Stimulated activated naive CD8-positive, alpha-beta T cell treated with anti-CD3 and anti-CD28 coated beads, Interleukin-15, Interleukin-2, amounts not matched to agents 100 ng/mL and 50 ng/mL, for 24 hours (primary cell): ENCODE results near the gene CTSC.

Source experiments
- H3K27ac Mint-ChIP-seq: one replicate; pipeline ENCODE4 v1.8.0; 2021; ENCODE audit warnings: mild to moderate bottlenecking, mixed read lengths
- H3K27me3 Mint-ChIP-seq: one replicate; pipeline ENCODE4 v1.8.0; 2021; ENCODE audit warnings: mixed read lengths
- H3K36me3 Mint-ChIP-seq: one replicate; pipeline ENCODE4 v1.8.0; 2021; ENCODE audit warnings: low read depth, mixed read lengths
- H3K4me1 Mint-ChIP-seq: one replicate; pipeline ENCODE4 v1.8.0; 2021; ENCODE audit warnings: low read depth, mixed read lengths
- H3K4me3 Mint-ChIP-seq: one replicate; pipeline ENCODE4 v1.8.0; 2021; ENCODE audit warnings: mild to moderate bottlenecking, mixed read lengths
- H3K9me3 Mint-ChIP-seq: one replicate; pipeline ENCODE4 v1.8.0; 2021; ENCODE audit warnings: mixed read lengths

The CTSC gene

GRCh38 chr11:88295028-88295427 is 42.5 kb downstream of the CTSC start:
- no peak overlapping the region for H3K4me3 Mint-ChIP-seq
- no peaks in the 10 kb centered on the region for H3K27me3 Mint-ChIP-seq
- no peak overlapping the region for H3K27ac Mint-ChIP-seq
- H3K9me3 Mint-ChIP-seq: no peaks in the 10 kb centered on the region
- peaks cover 93% of the 10 kb centered on the region for H3K36me3 Mint-ChIP-seq
- peaks cover 7% of the 10 kb centered on the region for H3K4me1 Mint-ChIP-seq

- Mint-ChIP-seq H3K27ac (no peak overlapping the region), H3K36me3 (peaks cover 91% of the 10 kb centered on the region), H3K4me3 (no peak overlapping the region), H3K4me1 (peaks cover 7% of the 10 kb centered on the region), H3K27me3 (no peaks in the 10 kb centered on the region), H3K9me3 (no peaks in the 10 kb centered on the region)
Observed at GRCh38 chr11:88293931-88294330, 43.6 kb downstream of the CTSC start.

DNA sequence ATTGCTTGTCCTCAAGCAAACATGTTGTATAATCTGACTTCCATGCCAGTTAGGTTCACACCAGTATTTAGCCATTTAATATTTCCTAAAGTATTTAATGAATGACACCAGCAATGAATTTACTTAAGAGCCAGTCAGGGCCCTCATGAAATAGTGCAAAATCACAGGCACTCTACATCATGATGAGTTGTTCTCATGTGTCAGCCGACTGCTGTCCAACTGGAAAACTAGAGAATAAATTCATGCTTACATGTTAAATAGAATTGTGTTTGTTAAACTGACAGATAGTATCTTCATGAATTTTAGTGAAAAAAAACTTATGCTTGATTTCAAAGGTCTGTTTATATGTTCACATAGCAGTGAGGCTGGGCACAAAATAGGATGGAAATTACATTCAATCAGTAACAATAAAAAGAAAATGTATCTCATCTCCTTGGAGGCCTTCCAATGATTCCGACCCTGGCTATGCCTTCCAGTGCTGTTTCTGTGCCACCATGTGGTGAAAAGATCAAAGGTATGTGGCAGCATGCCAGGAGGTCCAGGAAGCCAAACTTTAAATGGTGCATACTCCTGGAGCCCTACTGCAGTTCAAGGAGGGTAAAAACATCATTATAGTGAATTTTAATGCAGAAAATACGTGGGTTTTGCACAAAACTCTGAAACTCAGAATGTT is 45.2 kb downstream of the CTSC start:
- no peak overlapping the region for H3K4me3 Mint-ChIP-seq
- H3K9me3 Mint-ChIP-seq: peaks cover 5% of the 10 kb centered on the region
- peaks cover 7% of the 10 kb centered on the region for H3K4me1 Mint-ChIP-seq
- H3K36me3 Mint-ChIP-seq: peaks cover 90% of the 10 kb centered on the region
- no peak overlapping the region for H3K27ac Mint-ChIP-seq
- no peaks in the 10 kb centered on the region for H3K27me3 Mint-ChIP-seq

DNA sequence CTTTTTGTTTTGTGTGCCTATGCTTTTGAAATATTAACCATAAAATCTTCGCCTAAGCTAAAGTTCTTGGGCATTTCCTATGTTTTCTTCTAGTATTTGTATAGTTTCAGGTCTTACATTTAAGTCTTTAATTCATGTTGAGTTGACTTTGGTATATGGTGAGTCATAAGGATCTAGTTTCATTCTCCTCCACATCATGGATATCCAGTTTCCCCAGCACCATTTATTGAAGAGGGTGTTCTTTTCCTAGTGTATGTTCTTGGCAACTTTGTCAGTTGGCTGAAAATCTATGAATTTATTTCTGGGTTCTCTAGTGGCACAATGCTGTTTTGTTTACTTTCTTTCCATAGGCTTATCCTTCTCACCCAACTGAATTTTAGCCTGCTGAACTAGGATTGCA is 49.0 kb downstream of the CTSC start:
- H3K4me3 Mint-ChIP-seq: no peak overlapping the region
- no peaks in the 10 kb centered on the region for H3K27me3 Mint-ChIP-seq
- peaks cover 5% of the 10 kb centered on the region for H3K9me3 Mint-ChIP-seq
- no peaks in the 10 kb centered on the region for H3K4me1 Mint-ChIP-seq
- H3K27ac Mint-ChIP-seq: no peak overlapping the region
- H3K36me3 Mint-ChIP-seq: peaks cover 77% of the 10 kb centered on the region

DNA sequence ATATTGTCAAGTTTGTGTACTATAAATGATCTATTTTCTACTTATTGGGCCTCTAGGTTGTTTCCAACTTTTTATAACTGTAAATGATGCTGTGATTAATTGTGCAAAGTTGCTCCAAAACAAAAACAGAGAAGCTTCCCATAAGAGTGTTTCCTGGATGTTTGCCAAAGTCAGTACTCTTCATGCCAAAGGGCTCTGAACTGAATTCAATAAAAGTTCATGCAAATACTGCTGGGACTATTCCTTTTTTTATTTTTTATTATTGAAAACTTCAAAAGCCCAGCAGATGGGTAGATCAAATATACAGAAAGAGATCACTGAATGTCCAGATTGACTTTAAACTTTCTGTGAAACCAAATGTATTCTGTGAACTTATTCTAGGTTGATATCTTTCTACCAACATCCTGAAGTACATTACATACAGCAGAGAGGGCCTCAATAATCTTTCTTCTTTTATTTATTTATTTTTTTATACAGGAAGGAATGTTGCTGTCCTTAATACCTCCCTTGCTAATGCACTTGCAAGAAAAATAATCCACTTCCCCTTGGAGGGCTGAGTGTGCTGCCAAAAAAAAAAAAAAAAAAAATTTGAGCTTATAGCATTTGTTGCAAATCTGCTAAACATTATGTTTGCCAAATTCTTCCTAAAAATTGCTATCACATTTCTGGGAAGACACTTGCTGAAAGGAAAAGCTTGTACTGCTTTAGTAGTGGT is 53.0 kb downstream of the CTSC start:
- H3K27me3 Mint-ChIP-seq: no peaks in the 10 kb centered on the region
- H3K4me3 Mint-ChIP-seq: no peak overlapping the region
- H3K9me3 Mint-ChIP-seq: peaks cover 5% of the 10 kb centered on the region
- peaks cover 56% of the 10 kb centered on the region for H3K36me3 Mint-ChIP-seq
- no peak overlapping the region for H3K27ac Mint-ChIP-seq
- H3K4me1 Mint-ChIP-seq: no peaks in the 10 kb centered on the region

DNA sequence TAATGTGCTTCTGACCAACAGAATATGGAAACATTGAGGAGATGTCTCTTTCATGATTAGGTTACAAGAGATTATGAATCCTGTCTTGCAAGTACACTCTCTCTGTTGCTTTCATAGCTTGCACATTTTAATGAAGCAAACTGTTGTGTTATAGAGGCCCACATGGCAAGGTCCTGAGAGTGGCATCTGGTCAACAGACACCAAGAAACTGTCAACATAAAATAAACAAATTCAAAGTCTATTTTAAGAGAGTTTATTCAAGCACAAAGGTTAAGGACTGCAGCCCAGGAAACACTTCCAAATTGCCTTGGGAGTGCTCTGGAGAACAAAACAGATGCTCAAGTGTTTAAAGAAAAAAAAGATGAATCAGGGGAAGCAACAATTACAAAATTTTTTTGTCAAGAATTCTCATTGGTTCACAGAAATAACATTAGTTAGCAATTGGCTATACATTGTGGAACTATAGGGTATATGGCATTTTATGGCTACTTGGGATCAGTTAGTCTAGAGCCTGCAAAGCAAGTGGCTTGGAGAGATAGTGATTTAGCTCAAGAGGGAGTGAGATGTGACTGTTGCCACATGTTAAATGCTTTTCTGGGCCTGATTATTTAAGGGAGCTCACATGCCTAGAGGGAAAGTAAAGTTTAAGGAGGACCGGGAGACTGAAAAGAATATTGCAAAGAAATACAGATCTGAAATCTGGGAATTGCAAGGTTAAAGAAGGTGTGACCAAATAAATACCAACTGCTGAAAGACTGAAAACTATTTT is 54.6 kb downstream of the CTSC start:
- H3K4me1 Mint-ChIP-seq: no peaks in the 10 kb centered on the region
- peaks cover 48% of the 10 kb centered on the region for H3K36me3 Mint-ChIP-seq
- no peak overlapping the region for H3K4me3 Mint-ChIP-seq
- H3K9me3 Mint-ChIP-seq: peaks cover 3% of the 10 kb centered on the region
- no peaks in the 10 kb centered on the region for H3K27me3 Mint-ChIP-seq
- no peak overlapping the region for H3K27ac Mint-ChIP-seq

DNA sequence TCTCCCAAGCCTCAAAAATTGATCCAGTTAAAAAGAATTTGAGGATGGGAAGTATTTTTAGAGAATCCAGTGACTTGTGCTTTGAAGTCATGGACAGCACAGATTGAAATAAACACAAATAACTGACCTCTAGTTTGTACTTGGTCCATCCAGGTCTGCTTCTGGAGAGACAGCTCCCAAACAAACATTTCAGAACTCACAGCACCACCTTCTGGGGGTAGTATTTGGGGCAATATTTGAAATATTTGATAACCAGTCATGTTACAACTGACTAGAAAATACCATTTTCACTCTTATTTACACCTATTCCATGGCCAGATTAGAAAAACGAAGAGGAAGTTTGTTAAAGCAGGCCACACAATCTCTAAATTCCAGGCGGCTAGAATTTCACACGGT is 56.2 kb downstream of the CTSC start:
- Mint-ChIP-seq H3K27me3 (no peaks in the 10 kb centered on the region), H3K27ac (no peak overlapping the region), H3K9me3 (peaks cover 3% of the 10 kb centered on the region), H3K4me1 (no peaks in the 10 kb centered on the region), H3K4me3 (no peak overlapping the region), H3K36me3 (peaks cover 35% of the 10 kb centered on the region)

- Mint-ChIP-seq H3K27ac (no peak overlapping the region), H3K27me3 (no peaks in the 10 kb centered on the region), H3K36me3 (peaks cover 35% of the 10 kb centered on the region), H3K4me1 (no peaks in the 10 kb centered on the region), H3K4me3 (no peak overlapping the region), H3K9me3 (peaks cover 3% of the 10 kb centered on the region)
Observed at GRCh38 chr11:88280673-88281316, 56.7 kb downstream of the CTSC start.

GRCh38 chr11:88277349-88277915 is 60.1 kb downstream of the CTSC start:
- H3K4me1 Mint-ChIP-seq: no peaks in the 10 kb centered on the region
- peaks cover 20% of the 10 kb centered on the region for H3K36me3 Mint-ChIP-seq
- no peaks in the 10 kb centered on the region for H3K27me3 Mint-ChIP-seq
- peaks cover 3% of the 10 kb centered on the region for H3K9me3 Mint-ChIP-seq
- H3K27ac Mint-ChIP-seq: no peak overlapping the region
- no peak overlapping the region for H3K4me3 Mint-ChIP-seq

DNA sequence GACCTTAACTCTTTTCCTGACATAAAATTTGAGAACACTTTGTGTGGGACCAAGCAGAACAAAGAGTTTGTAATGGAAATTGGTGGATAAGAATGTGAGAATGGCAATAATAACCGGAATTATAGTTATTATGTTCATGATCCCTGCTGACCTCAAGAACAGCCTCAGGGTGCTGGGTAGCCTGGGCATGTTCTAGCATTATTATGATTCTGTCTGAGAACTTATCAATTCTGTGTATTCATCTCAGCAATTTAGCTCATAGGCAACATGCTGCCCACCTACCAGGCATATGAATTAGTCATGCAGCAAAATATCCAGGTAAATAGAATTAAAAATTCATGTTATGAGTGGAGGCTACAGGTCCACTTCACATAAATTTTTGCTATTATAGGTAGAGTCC is 61.9 kb downstream of the CTSC start:
- Mint-ChIP-seq H3K9me3 (peaks cover 3% of the 10 kb centered on the region), H3K27ac (no peak overlapping the region), H3K27me3 (no peaks in the 10 kb centered on the region), H3K4me1 (no peaks in the 10 kb centered on the region), H3K36me3 (peaks cover 20% of the 10 kb centered on the region), H3K4me3 (no peak overlapping the region)

DNA sequence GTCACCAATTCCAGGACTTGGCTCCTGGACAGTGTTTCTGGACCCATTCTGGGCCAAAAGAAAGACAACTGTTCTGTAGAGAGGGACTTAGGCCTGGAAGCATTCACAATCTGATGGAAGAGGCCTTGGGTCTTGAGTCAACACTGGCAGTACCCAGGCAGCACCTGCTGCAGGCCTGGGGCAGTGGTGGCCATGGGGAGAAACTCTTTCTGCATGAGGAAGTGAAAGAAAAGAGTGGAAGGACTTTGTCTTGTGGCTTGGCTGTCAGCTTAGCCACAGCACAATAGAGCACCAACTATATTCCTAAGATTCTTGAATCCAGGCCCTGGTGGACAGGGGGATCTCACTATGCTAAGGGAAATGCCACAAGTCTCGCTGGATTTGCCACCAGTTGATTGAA is 70.6 kb downstream of the CTSC start:
- Mint-ChIP-seq H3K36me3 (peaks cover 57% of the 10 kb centered on the region), H3K9me3 (peaks cover 6% of the 10 kb centered on the region), H3K27ac (no peak overlapping the region)

DNA sequence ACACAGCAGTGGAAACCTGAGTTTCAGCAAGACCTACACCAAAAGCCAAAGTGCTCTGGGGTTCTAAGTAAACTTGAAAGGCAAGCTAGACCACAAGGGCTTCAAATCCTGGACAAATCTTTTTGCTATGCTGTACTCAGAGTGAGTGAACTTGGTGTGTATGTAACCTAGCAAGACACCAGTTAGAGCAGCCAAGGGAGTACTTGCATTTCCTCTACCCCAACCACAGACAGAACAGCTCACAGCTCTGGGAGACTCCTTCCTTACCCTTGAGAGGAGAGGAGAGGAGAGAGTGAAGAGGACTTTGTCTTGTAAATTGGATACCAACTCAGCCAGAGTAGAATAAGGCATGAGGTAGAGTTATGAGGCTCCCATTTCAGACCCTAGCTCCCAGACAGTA is 71.4 kb downstream of the CTSC start:
- Mint-ChIP-seq H3K4me3 (no peak overlapping the region), H3K4me1 (no peaks in the 10 kb centered on the region), H3K36me3 (peaks cover 64% of the 10 kb centered on the region), H3K9me3 (peaks cover 14% of the 10 kb centered on the region), H3K27ac (no peak overlapping the region), H3K27me3 (no peaks in the 10 kb centered on the region)

More for the DNA sequence above, 70.6 kb downstream of the CTSC start:
- Mint-ChIP-seq H3K27me3 (no peaks in the 10 kb centered on the region), H3K4me1 (no peaks in the 10 kb centered on the region), H3K4me3 (no peak overlapping the region)

DNA sequence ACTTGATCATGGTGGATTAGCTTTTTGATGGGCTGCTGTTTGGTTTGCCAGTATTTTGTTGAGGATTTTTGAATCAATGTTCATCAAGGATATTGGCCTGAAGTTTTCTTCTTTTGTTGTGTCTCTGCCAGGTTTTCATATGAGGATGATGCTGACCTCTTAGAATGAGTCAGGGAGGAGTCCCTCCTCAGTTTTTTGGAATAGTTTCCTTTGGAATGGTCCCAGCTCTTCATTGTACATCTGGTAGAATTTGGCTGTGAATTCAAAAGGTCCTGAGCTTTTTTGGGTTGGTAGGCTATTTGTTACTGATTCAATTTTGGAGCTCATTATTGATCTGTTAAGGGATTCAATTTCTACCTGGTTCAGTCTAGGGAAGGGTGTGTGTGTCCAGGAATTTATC is 78.1 kb downstream of the CTSC start:
- Mint-ChIP-seq H3K9me3 (peaks cover 56% of the 10 kb centered on the region), H3K36me3 (peaks cover 46% of the 10 kb centered on the region), H3K4me3 (no peak overlapping the region), H3K4me1 (no peaks in the 10 kb centered on the region), H3K27ac (no peak overlapping the region), H3K27me3 (no peaks in the 10 kb centered on the region)

DNA sequence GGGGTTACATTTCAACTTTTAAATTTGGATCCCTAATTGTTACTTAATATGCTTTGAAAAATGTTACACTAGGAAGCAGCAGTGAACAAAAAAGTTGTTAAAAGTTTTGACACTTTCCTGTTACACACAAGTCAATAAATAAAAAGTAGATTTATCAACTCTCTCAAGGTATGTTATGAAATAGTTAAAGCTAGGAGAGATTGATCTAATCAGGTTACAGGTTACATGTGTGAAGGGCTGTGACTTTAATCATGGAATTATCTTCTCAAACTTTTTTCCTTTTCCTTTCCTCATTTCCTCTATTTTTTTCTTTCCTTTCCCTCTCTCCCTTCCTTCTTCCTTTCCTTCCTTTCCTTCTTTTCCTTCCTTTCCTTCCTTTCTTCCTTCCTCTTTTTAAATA is 85.3 kb downstream of the CTSC start:
- Mint-ChIP-seq H3K4me3 (no peak overlapping the region), H3K27ac (no peak overlapping the region), H3K27me3 (no peaks in the 10 kb centered on the region)

More for the DNA sequence above, 85.3 kb downstream of the CTSC start:
- Mint-ChIP-seq H3K36me3 (no peaks in the 10 kb centered on the region), H3K4me1 (no peaks in the 10 kb centered on the region), H3K9me3 (peaks cover 8% of the 10 kb centered on the region)
